Mucosa of descending colon (tissue), 3 donors: Measurements from ENCODE around the gene MYO5C. TPM values are rescaled to one million over a fixed set of nuclear protein-coding genes. Genes with fewer than 3 reads are reported as not detected.

ENCODE experiments used
- ATAC-seq: fragments of 200-7000 bp; cut with Tn5 transposase; one replicate; pipeline ENCODE4 v1.9.1; 2020; ENCODE audit warnings: mild to moderate bottlenecking, moderate library complexity
- DNase-seq, 3 donors: peaks; one replicate each; pipeline ENCODE4 v3.0.0-alpha.2; 2020
- H3K36me3 ChIP-seq: fragments of 200-600 bp; one replicate; pipeline ENCODE4 v1.8.0; 2021; ENCODE audit warnings: low read depth, mild to moderate bottlenecking
- H3K4me1 ChIP-seq: fragments of 200-600 bp; one replicate; pipeline ENCODE4 v1.8.0; 2021; ENCODE audit warnings: low read depth, mild to moderate bottlenecking
- H3K4me3 ChIP-seq: fragments of 200-600 bp; one replicate; pipeline ENCODE4 v1.8.0; 2021; ENCODE audit warnings: mild to moderate bottlenecking
- H3K9me3 ChIP-seq: fragments of 200-600 bp; one replicate; pipeline ENCODE4 v1.8.0; 2021; ENCODE audit warnings: mild to moderate bottlenecking
- intact Hi-C, 2 donors: fragments of 100-400 bp; cut with DNase I in 1 of 2; cut with micrococcal nuclease in 1 of 2; formaldehyde crosslinking; loops; one replicate each; pipeline versions ENCODE4 v1.11.0 to v1.11.1; 2022; cut with DNase I, micrococcal nuclease
- total RNA-seq, 3 donors: library from RNA; stranded (reverse); fragmentation: NEBNext Ultra II Directional in 2 of 3; extraction: Animal tissue kit (Norgen Biotek cat#: 25700) in 2 of 3; gene quantifications; one replicate each; pipeline versions ENCODE4 v1.2.1 to v1.2.4, GENCODE V29; 2021 to 2023
- TF ChIP-seq, protein P1 (sequence below): fragments of 200-600 bp; IDR thresholded peaks from one replicate; pipeline ENCODE4 v1.8.0; 2022; ENCODE audit warnings: antibody characterized with exemption, mild to moderate bottlenecking
- donor health status: DM: no; HTN: no; CAD: no; lungs with moderate emphysema.
- donor health status: DM: no; HTN: no; CAD: no.
- donor health status: DM: no; HTN: yes; CAD: no.

The MYO5C gene
- total RNA-seq, 3 donors from 2014 or later, result 46.6 to 90.0 (median 81.6) TPM

DNA sequence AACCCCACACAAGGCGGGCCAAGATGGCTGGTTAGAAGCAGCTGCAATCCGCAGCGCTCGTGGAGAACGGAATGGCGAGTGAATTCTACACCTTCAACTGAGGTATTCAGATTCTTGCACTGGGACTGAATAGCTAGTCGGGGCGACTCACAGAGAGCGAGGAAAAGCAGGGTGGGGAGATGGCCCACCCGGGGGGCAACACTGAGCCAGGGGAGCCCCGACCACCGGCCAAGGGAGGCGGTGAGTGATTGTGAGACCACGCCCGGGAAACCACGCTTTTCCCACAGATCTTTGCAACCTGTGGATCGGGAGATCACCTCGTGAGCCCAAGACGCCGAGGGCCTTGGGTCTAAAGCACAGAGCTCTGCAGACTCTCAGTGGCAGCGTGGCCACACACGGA, 132.7 kb downstream of the MYO5C start:
- DNase-seq, result no peak
- intact Hi-C loops, result no loop called here
- H3K9me3 ChIP-seq, result no peaks in the 10 kb centered on the region
- H3K36me3 ChIP-seq, result no peaks in the 10 kb centered on the region
- no peak for ATAC-seq
- no peak overlapping the region for H3K4me3 ChIP-seq
- TF ChIP-seq, protein P1, sequence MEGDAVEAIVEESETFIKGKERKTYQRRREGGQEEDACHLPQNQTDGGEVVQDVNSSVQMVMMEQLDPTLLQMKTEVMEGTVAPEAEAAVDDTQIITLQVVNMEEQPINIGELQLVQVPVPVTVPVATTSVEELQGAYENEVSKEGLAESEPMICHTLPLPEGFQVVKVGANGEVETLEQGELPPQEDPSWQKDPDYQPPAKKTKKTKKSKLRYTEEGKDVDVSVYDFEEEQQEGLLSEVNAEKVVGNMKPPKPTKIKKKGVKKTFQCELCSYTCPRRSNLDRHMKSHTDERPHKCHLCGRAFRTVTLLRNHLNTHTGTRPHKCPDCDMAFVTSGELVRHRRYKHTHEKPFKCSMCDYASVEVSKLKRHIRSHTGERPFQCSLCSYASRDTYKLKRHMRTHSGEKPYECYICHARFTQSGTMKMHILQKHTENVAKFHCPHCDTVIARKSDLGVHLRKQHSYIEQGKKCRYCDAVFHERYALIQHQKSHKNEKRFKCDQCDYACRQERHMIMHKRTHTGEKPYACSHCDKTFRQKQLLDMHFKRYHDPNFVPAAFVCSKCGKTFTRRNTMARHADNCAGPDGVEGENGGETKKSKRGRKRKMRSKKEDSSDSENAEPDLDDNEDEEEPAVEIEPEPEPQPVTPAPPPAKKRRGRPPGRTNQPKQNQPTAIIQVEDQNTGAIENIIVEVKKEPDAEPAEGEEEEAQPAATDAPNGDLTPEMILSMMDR, result no peak
- H3K4me1 ChIP-seq, result no peaks in the 10 kb centered on the region

DNA sequence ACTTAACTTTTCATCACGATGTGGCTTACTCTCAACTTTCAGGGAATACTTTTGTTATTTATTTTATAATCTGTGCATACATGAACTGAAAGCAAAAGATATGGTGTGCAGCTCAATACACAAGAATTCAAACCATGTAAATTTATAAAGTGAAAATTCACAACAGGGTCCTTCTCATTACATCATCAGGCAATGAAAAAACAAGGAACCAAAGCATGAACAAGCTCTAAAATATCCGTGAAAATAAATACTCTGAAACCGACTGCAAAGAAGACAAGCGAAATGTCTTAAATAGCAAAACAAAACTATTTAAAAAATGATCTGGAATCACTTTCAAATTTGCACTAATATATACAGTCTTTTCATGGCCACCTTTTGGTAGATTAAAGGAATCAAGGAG, 133.3 kb downstream of the MYO5C start:
- Histone ChIP-seq H3K4me1 (no peaks in the 10 kb centered on the region), H3K36me3 (no peaks in the 10 kb centered on the region), H3K9me3 (no peaks in the 10 kb centered on the region), H3K4me3 (no peak overlapping the region)
- ATAC-seq, result no peak
- TF ChIP-seq, protein P1, result no peak
- intact Hi-C loops, result no loop called here
- no peak for DNase-seq

DNA sequence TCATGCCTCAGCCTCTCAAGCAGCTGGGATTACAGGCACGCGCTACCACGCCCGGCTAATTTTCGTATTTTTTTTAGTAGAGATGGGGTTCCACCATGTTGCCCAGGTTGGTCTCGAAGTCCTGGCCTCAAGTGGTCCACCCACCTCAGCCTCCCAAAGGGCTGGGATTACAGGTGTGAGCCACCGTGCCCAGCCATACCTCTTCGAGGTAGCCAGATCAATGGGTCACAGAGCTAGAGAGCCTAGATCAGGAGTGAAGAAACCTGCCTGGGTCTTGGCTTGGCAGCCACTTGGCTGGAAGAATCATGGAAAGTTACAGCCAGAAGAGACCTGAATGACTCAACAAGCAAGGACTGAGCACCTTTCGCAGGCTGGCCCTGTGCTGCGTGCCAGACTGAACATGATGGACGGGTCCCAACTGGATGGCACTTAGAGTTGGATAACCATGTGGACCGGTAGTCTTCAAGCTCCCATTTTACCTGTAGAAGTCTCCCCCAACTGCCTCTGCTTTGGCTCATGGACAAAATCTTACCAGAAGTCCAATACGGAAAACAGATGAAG, 134.1 kb downstream of the MYO5C start:
- DNase-seq, result no peak
- intact Hi-C loops, result no loop called here
- TF ChIP-seq, protein P1, result no peak

DNA sequence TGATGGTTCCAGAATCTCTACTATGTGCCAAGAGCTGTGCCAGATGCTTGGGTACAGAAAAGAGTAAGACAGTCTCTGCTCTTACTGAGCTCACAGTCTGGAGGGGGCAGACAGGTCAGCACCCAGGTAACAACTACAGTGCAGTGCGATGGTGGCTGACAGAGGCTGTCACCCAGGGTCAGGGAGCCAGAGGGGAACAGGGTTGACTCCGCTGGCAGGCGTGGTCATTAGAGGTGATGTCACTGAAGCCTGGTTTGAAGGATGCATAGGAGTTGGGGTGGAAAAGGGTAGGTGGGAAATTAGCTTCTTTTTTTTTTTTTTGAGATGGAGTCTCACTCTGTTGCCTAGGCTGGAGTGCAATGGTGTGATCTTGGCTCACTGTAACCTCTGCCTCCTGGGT, 136.0 kb downstream of the MYO5C start:
- TF ChIP-seq, protein P1, result no peak
- Histone ChIP-seq H3K4me3 (no peak overlapping the region), H3K36me3 (no peaks in the 10 kb centered on the region), H3K9me3 (no peaks in the 10 kb centered on the region), H3K4me1 (no peaks in the 10 kb centered on the region)
- ATAC-seq, result no peak
- intact Hi-C loops, result no loop called here
- DNase-seq, result no peak

More for the DNA sequence above, 134.1 kb downstream of the MYO5C start:
- no peaks in the 10 kb centered on the region for H3K4me1 ChIP-seq
- no peaks in the 10 kb centered on the region for H3K36me3 ChIP-seq
- no peak for ATAC-seq
- H3K4me3 ChIP-seq, result no peak overlapping the region
- H3K9me3 ChIP-seq, result no peaks in the 10 kb centered on the region

DNA sequence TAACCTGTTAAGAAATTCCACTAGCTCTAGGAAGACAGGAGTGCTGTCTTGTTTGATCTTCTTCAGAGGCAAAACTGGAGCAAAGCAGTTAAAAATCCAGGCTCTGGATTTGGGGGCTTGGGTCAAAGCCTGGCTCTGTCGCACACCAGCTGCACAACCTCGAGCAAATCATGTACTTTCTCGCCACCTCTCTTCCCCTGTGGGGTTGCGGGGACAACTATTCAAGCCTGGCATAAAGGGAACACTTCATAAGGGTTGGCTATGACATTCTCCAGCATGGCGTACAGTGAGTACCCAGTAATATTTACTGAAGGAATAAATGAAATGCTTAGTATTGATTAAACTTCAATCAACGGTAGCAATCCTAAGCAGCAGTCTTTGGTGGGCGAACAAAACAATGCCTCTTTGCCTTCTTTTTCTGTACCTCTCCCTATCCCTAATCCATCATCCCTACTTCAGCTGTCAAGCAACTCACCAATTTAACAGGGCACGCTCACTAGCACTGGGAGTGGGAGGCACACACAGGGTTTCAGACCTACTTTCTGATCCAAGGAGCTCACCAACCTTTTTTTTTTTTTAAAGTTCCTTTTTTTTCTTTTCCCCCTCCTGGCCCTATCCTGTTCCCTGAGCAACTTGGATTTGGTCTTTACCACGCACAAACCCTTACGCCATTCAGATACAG, 137.4 kb downstream of the MYO5C start:
- Histone ChIP-seq H3K9me3 (no peaks in the 10 kb centered on the region), H3K4me1 (no peaks in the 10 kb centered on the region), H3K4me3 (no peak overlapping the region), H3K36me3 (no peaks in the 10 kb centered on the region)
- intact Hi-C loops, result no loop called here
- ATAC-seq (no peak), DNase-seq (no peak)
- TF ChIP-seq, protein P1, result no peak
